Heart right ventricle (tissue), 16 donors: ENCODE measurements around the gene PAGE1. TPM values are rescaled to one million over a fixed set of nuclear protein-coding genes. Genes with fewer than 3 reads are reported as not detected.

Experiments used
- ATAC-seq, 8 donors: fragments of 200-7000 bp; cut with Tn5 transposase; one replicate each; pipeline ENCODE4 v1.9.1; 2020; ENCODE audit warnings: mild to moderate bottlenecking in 8 of 8, moderate library complexity in 8 of 8, moderate number of reproducible peaks in 1 of 8
- DNase-seq, 2 donors: peaks; one replicate each; pipeline ENCODE4 v3.0.0-alpha.2; 2020
- H3K27ac ChIP-seq, 10 donors: fragments of 200-600 bp; sonication (generic) in 2 of 10; one replicate each; pipeline versions ENCODE4 v1.5.0 to v1.8.0; 2020 to 2022; ENCODE audit warnings: mild to moderate bottlenecking in 3 of 10
- H3K27me3 ChIP-seq, 7 donors: fragments of 200-600 bp; one replicate each; pipeline ENCODE4 v1.8.0; 2021 to 2022; ENCODE audit warnings: mild to moderate bottlenecking in 2 of 7
- H3K36me3 ChIP-seq, 9 donors: fragments of 200-600 bp; sonication (generic) in 1 of 9; one replicate each; pipeline versions ENCODE4 v1.5.0 to v1.8.0; 2020 to 2022; ENCODE audit warnings: mild to moderate bottlenecking in 2 of 9
- H3K4me1 ChIP-seq, 9 donors: fragments of 200-600 bp; sonication (generic) in 1 of 9; one replicate each; pipeline versions ENCODE4 v1.5.0 to v1.8.0; 2020 to 2022; ENCODE audit warnings: mild to moderate bottlenecking in 4 of 9
- H3K4me3 ChIP-seq, 10 donors: fragments of 200-600 bp; sonication (generic) in 2 of 10; one replicate each; pipeline versions ENCODE4 v1.5.0 to v1.8.0; 2020 to 2022; ENCODE audit warnings: mild to moderate bottlenecking in 7 of 10, moderate library complexity in 2 of 10
- H3K9me3 ChIP-seq, 11 donors: fragments of 200-600 bp in 10 of 11; sonication (generic) in 2 of 11; one replicate each; pipeline versions ENCODE4 v1.5.0 to v1.8.0; 2013 to 2022; ENCODE audit warnings: mild to moderate bottlenecking in 2 of 11, control low read depth in 1 of 11, moderate library complexity in 1 of 11
- CTCF ChIP-seq, 9 donors: fragments of 200-600 bp; sonication (generic) in 2 of 9; IDR thresholded peaks; one replicate each; pipeline versions ENCODE4 v1.5.0 to v1.8.0; 2021 to 2022; ENCODE audit warnings: antibody characterized with exemption in 9 of 9, mild to moderate bottlenecking in 5 of 9, moderate library complexity in 1 of 9
- WGBS, 2 donors: extraction: QIAGEN DNeasy Blood & Tissue Kit; methylation state at CpG; one replicate each; pipeline ENCODE4 v1.1.7; 2013; ENCODE audit warnings: inconsistent platforms in 1 of 2; 5-methylcytosine and 5-hydroxymethylcytosine counted together
- intact Hi-C, 10 donors: fragments of 100-400 bp; cut with DNase I; formaldehyde crosslinking; loops; one replicate each; pipeline versions ENCODE4 v1.11.1 to v1.14.2; 2022
- polyA plus RNA-seq, 2 donors: library from polyadenylated mRNA; stranded (reverse); fragments of 200-250 nt; gene quantifications; one replicate each; pipeline ENCODE4 v1.2.3, GENCODE V29; 2013
- total RNA-seq, 10 donors: library from RNA; stranded (reverse); fragmentation: NEBNext Ultra II Directional in 3 of 10; extraction: Animal tissue kit (Norgen Biotek cat#: 25700) in 3 of 10; gene quantifications; one replicate each; pipeline versions ENCODE4 v1.2.1 to v1.2.4, GENCODE V29; 2021 to 2023
- donor health status: Arrhythmogenic right ventricular cardiomyopathy.
- donor health status: ischemic (EF 13 %, LVEDD 7.1; RV severe dilation, severe dysfunction).
- donor health status: healthy with polysubstance abuse.
- donor health status: DM: no; HTN: yes; CAD: no.
- donor health status: DM: no; HTN: no; CAD: no.
- donor health status: ischemic (EF 25% LVEDD 6.9; RV normal size, moderate dysfunction).
- donor health status: ischemic (EF 25% LVEDD 5.7; RV mildly dilated, moderate dysfunction).
- donor health status: healthy.
- donor health status: DM: yes; HTN: yes; CAD: no.
- donor health status: Ischemic cardiomyopathy.
- donor health status: ischemic (EF 35%, LVEDD 5.7; RV mildly dilated, moderate dysfunction).
- donor health status: nonischemic (EF 11% LVEDD 7.7; RV severe dilation, severe dysfunction).
- donor health status: DM: yes; HTN: yes; CAD: no.
- donor health status: PGD.
- donor health status: ischemic (EF 29% LVEDD 5.4; RV normal size, mild dysfunction).
- donor health status: nonischemic (EF 23%, LVEDD 6.1; RV moderate dilation, normal function).

The PAGE1 gene
- total and polyA plus RNA-seq, 12 donors: not detected

- ATAC-seq (no peak), DNase-seq (no peak)
- Histone ChIP-seq H3K4me1 (no peaks in the 10 kb centered on the region), H3K9me3 (no peaks in the 10 kb centered on the region), H3K36me3 (no peaks in the 10 kb centered on the region), H3K4me3 (no peak overlapping the region), H3K27ac (no peak overlapping the region), H3K27me3 (peaks cover 0 to 15% (median 0%) of the 10 kb centered on the region in 7 donors)
- no peak for TF ChIP-seq CTCF (IDR thresholded peaks at IDR 0.05)
- intact Hi-C loops: no loop called here
- 28 to 41% methylated on average over 2 of the region's 2 CpGs for WGBS, 2 donors
These were observed 20.6 kb downstream of the PAGE1 start for GRCh38 chrX:49675075-49675719.

- TF ChIP-seq CTCF (IDR thresholded peaks at IDR 0.05): no peak
- no peaks in the 10 kb centered on the region for H3K4me1 ChIP-seq
- no peaks in the 10 kb centered on the region for H3K9me3 ChIP-seq
- no peak overlapping the region for H3K4me3 ChIP-seq
- intact Hi-C loops: no loop called here
- no peak overlapping the region for H3K27ac ChIP-seq
- 58 to 68% methylated on average over 10 to 12 of the region's 12 CpGs for WGBS, 2 donors
- peaks cover 0 to 15% (median 0%) of the 10 kb centered on the region in 7 donors for H3K27me3 ChIP-seq
- ATAC-seq (no peak), DNase-seq (no peak)
- no peaks in the 10 kb centered on the region for H3K36me3 ChIP-seq
These were observed 22.4 kb downstream of the PAGE1 start for GRCh38 chrX:49673394-49673793.

- no peak for DNase-seq
- H3K27me3 ChIP-seq: peaks cover 0 to 6% (median 0%) of the 10 kb centered on the region in 7 donors
- H3K4me1 ChIP-seq: no peaks in the 10 kb centered on the region
- TF ChIP-seq CTCF (IDR thresholded peaks at IDR 0.05): no peak
- no peaks in the 10 kb centered on the region for H3K36me3 ChIP-seq
- intact Hi-C loops: no loop called here
- no peak for ATAC-seq
- WGBS, 2 donors: 64 to 79% methylated on average over 10 of the region's 10 CpGs
- H3K9me3 ChIP-seq: no peaks in the 10 kb centered on the region
- no peak overlapping the region for H3K27ac ChIP-seq
- no peak overlapping the region for H3K4me3 ChIP-seq
These were observed 31.0 kb downstream of the PAGE1 start for GRCh38 chrX:49664824-49665223.

- H3K27me3 ChIP-seq: peaks cover 0 to 6% (median 0%) of the 10 kb centered on the region in 7 donors
- no peak overlapping the region for H3K27ac ChIP-seq
- no peak for TF ChIP-seq CTCF (IDR thresholded peaks at IDR 0.05)
- 86 to 92% methylated on average over 4 of the region's 4 CpGs for WGBS, 2 donors
- no peaks in the 10 kb centered on the region for H3K4me1 ChIP-seq
- DNase-seq: no peak
- no peaks in the 10 kb centered on the region for H3K36me3 ChIP-seq
- intact Hi-C loops: no loop called here
- H3K9me3 ChIP-seq: no peaks in the 10 kb centered on the region
- H3K4me3 ChIP-seq: no peak overlapping the region
- no peak for ATAC-seq
These were observed 33.9 kb downstream of the PAGE1 start for GRCh38 chrX:49661881-49662280.
